ENCODE measurements around the gene FCHSD1. TPM values are rescaled to one million over a fixed set of nuclear protein-coding genes. Genes with fewer than 3 reads are reported as not detected.

The FCHSD1 gene
- total RNA-seq, 6 donors from 2014 or later, result 10.2 to 106 (median 32.7) TPM

- TF ChIP-seq CTCF (IDR thresholded peaks at IDR 0.05) (no peak), EP300 (IDR thresholded peaks at IDR 0.05) (no peak), POLR2AphosphoS5 (IDR thresholded peaks at IDR 0.05) (no peak), POLR2A (IDR thresholded peaks at IDR 0.05) (no peak)
- H3K36me3 ChIP-seq, result peaks cover 0 to 50% (median 22%) of the 10 kb centered on the region in 4 donors
- H3K4me1 ChIP-seq, result peaks cover 5 to 14% (median 13%) of the 10 kb centered on the region in 4 donors
- H3K27ac ChIP-seq, result no peak overlapping the region
- no peaks in the 10 kb centered on the region for H3K27me3 ChIP-seq
- DNase-seq, result peak in 1 of 2 donors; percentile 6
- H3K4me3 ChIP-seq, result no peak overlapping the region
- H3K9me3 ChIP-seq, result no peaks in the 10 kb centered on the region
- WGBS, 2 donors, result 85 to 86% methylated on average over 5 of the region's 5 CpGs
- no peak for ATAC-seq (ENCODE audit: low FRiP score in 2 of 2)
Observed at GRCh38 chr5:141647242-141647641, 4.0 kb downstream of the FCHSD1 start.

DNA sequence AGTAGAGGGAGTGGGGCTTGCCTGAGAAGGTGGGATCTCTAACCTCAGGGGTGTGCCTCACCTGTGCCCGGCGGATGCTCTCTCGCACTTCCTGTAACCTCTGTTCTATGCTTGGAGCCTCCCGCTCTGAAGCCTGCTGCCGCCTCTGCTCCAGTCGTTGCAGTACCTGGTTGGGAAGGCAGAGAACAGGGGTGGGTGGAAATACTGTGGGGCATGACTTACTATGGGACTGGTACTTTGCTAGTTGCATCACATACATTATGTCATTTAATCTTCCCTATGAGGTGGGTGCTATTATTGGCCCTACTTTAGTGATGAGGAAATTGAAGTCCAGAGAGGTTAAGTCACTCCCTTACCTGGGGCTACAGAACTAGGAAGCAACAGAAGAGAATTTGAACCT is 5.2 kb downstream of the FCHSD1 start:
- Histone ChIP-seq H3K4me1 (peaks cover 5 to 9% (median 8%) of the 10 kb centered on the region in 4 donors), H3K27ac (no peak overlapping the region), H3K36me3 (peaks cover 0 to 50% (median 22%) of the 10 kb centered on the region in 4 donors), H3K27me3 (no peaks in the 10 kb centered on the region), H3K9me3 (no peaks in the 10 kb centered on the region), H3K4me3 (no peak overlapping the region)
- TF ChIP-seq CTCF (IDR thresholded peaks at IDR 0.05) (no peak), EP300 (IDR thresholded peaks at IDR 0.05) (no peak), POLR2A (IDR thresholded peaks at IDR 0.05) (no peak), POLR2AphosphoS5 (IDR thresholded peaks at IDR 0.05) (no peak)
- 90 to 91% methylated on average over 6 of the region's 6 CpGs for WGBS, 2 donors
- no peak for DNase-seq
- no peak for ATAC-seq (ENCODE audit: low FRiP score in 2 of 2)

DNA sequence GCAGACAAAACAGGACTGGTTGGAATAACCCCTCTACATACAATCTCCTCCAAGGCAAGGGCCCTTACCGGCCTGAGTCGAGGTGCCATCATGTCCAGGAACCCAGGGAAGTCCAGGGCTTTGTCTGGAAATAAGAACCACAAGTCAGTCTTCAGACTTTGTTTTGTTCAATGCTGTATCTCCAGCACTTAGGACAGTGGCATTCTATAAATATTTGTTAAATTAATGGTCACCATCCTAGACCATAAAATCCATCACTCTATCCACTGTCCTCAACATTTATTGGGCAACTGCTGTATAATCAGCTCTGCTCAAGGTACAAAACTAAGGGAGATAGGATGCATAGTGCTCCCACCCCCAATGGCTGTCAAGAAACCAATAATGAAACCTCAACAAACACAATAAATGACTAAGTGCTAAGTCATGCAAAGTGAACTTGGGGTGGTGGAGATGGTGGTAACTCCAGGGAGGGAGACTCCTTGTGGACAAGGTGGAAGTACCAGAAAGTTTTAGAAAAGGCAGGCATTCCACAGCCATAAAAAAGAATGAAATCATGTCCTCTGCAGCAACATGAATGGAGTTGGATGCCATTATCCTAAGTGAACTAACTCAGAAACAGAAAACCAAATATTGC is 9.5 kb downstream of the FCHSD1 start:
- Histone ChIP-seq H3K4me3 (no peak overlapping the region), H3K9me3 (no peaks in the 10 kb centered on the region), H3K36me3 (peaks cover 0 to 40% (median 16%) of the 10 kb centered on the region in 4 donors), H3K27ac (no peak overlapping the region), H3K4me1 (peaks cover 10 to 15% (median 11%) of the 10 kb centered on the region in 4 donors), H3K27me3 (no peaks in the 10 kb centered on the region)
- DNase-seq, result no peak
- 82 to 93% methylated on average over 2 of the region's 2 CpGs for WGBS, 2 donors
- no peak for ATAC-seq (ENCODE audit: low FRiP score in 2 of 2)
- no peak for TF ChIP-seq POLR2AphosphoS5 (IDR thresholded peaks at IDR 0.05)
- no peak for TF ChIP-seq POLR2A (IDR thresholded peaks at IDR 0.05)
- TF ChIP-seq EP300 (IDR thresholded peaks at IDR 0.05), result no peak
- TF ChIP-seq CTCF (IDR thresholded peaks at IDR 0.05), result no peak

DNA sequence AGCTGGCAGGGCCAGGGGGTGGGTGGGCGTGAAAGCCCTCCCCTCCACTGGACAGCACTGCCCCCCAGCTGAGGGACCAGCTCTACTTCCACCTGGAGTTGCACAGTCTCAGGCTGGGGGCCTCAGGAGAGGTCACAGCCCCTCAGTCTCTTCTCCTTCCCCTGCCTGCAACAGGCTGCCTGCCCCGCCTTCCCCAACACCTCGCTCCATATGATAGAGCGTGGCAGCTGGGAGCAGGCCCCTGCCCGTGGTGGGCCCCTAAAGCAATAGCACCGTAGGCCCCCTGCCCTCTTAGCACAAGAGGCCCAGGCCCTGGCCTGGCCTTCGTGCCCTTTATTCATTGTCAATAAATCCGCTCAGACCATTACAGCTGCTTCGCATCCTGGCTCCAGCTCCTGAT is 10.5 kb downstream of the FCHSD1 start:
- no peak for ATAC-seq (ENCODE audit: low FRiP score in 2 of 2)
- no peaks in the 10 kb centered on the region for H3K27me3 ChIP-seq
- H3K4me3 ChIP-seq, result no peak overlapping the region
- WGBS, 2 donors, result 90 to 93% methylated on average over 9 of the region's 9 CpGs
- DNase-seq, result no peak
- peaks cover 0 to 29% (median 13%) of the 10 kb centered on the region in 4 donors for H3K36me3 ChIP-seq
- TF ChIP-seq POLR2A (IDR thresholded peaks at IDR 0.05), result no peak
- no peak overlapping the region for H3K27ac ChIP-seq
- no peaks in the 10 kb centered on the region for H3K9me3 ChIP-seq
- H3K4me1 ChIP-seq, result peaks cover 15 to 22% (median 16%) of the 10 kb centered on the region in 4 donors

DNA sequence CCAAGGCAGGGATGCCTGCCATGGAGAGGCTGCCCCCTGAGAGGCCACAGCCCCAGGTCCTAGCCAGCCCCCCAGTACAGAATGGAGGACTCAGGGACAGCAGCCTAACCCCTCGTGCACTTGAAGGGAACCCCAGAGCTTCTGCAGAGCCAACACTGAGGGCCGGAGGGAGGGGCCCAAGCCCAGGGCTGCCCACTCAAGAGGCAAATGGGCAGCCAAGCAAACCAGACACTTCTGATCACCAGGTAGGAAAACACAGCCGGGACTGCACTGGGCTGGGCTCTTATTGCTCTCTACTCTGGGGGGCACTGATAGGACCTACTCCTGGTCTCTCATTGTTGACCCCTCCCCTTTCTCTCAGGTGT is 11.2 kb downstream of the FCHSD1 start:
- H3K27ac ChIP-seq, result no peak overlapping the region
- 89 to 90% methylated on average over 3 of the region's 3 CpGs for WGBS, 2 donors
- DNase-seq, result no peak
- H3K36me3 ChIP-seq, result peaks cover 0 to 22% (median 10%) of the 10 kb centered on the region in 4 donors
- H3K9me3 ChIP-seq, result no peaks in the 10 kb centered on the region
- peaks cover 21 to 28% (median 23%) of the 10 kb centered on the region in 4 donors for H3K4me1 ChIP-seq
- no peak overlapping the region for H3K4me3 ChIP-seq
- no peak for ATAC-seq (ENCODE audit: low FRiP score in 2 of 2)
- TF ChIP-seq POLR2A (IDR thresholded peaks at IDR 0.05) (no peak), EP300 (IDR thresholded peaks at IDR 0.05) (no peak), POLR2AphosphoS5 (IDR thresholded peaks at IDR 0.05) (no peak), CTCF (IDR thresholded peaks at IDR 0.05) (no peak)
- no peaks in the 10 kb centered on the region for H3K27me3 ChIP-seq

Data from upper lobe of left lung (tissue), 6 donors.